Naive thymus-derived CD4-positive, alpha-beta T cell (primary cell): ENCODE measurements around the gene TRPM5. TPM values are rescaled to one million over a fixed set of nuclear protein-coding genes. Genes with fewer than 3 reads are reported as not detected.

Source experiments
- ATAC-seq: fragments of 150-1000 bp; cut with Tn5 transposase; 2 replicates; pipeline ENCODE4 v1.10.0; 2021; ENCODE audit warnings: mild to moderate bottlenecking, moderate library complexity
- CTCF ChIA-PET: fragments of 350-600 bp; sonication (Branson Sonifier 250); formaldehyde crosslinking; loops from one replicate; lab custom pipeline; 2021; ENCODE audit warnings: antibody characterized with exemption; lab: Charles Lee
- POLR2A ChIA-PET: fragments of 350-600 bp; sonication (Branson Sonifier 250); formaldehyde crosslinking; loops from one replicate; lab custom pipeline; 2021; ENCODE audit warnings: antibody characterized with exemption, inconsistent platforms; lab: Charles Lee
- DNase-seq, 9 donors: peaks; one replicate each; pipeline versions ENCODE4 v3.0.0 to v3.0.0-alpha.2; 2020 to 2022; ENCODE audit warnings: mixed read lengths in 1 of 9
- H3K27ac ChIP-seq: one replicate; pipeline ENCODE4 v1.7.0; 2013; ENCODE audit warnings: mild to moderate bottlenecking, low read depth, low read length, moderate library complexity
- H3K27me3 ChIP-seq, 2 donors: one replicate each; pipeline ENCODE4 v1.7.0; 2013; ENCODE audit warnings: low read length in 2 of 2, mild to moderate bottlenecking in 2 of 2, moderate library complexity in 2 of 2; ENCODE audit not compliant: control insufficient read depth in 2 of 2, insufficient read depth in 2 of 2
- H3K36me3 ChIP-seq, 3 experiments: 1 replicate in 2 of 3; 2 replicates in 1 of 3; pipeline ENCODE4 v1.7.0; 2013; ENCODE audit warnings: low read length in 3 of 3, mild to moderate bottlenecking in 3 of 3, moderate library complexity in 1 of 3; ENCODE audit not compliant: insufficient read depth in 3 of 3, control insufficient read depth in 2 of 3
- H3K4me1 ChIP-seq, 2 donors: one replicate each; pipeline ENCODE4 v1.7.0; 2013; ENCODE audit warnings: low read length in 2 of 2, mild to moderate bottlenecking in 2 of 2, moderate library complexity in 1 of 2; ENCODE audit not compliant: control insufficient read depth in 2 of 2, insufficient read depth in 2 of 2
- H3K4me3 ChIP-seq: 2 replicates; pipeline ENCODE4 v1.7.0; 2013; ENCODE audit warnings: mild to moderate bottlenecking, low read length
- H3K9me3 ChIP-seq, 3 experiments: 1 replicate in 2 of 3; 2 replicates in 1 of 3; pipeline ENCODE4 v1.7.0; 2013; ENCODE audit warnings: low read length in 3 of 3; ENCODE audit not compliant: control insufficient read depth in 2 of 3
- H3K27ac Mint-ChIP-seq, 9 donors: one replicate each; pipeline ENCODE4 v1.8.0; 2020 to 2022; ENCODE audit warnings: mixed read lengths in 9 of 9, mild to moderate bottlenecking in 8 of 9, moderate library complexity in 5 of 9, inconsistent platforms in 2 of 9
- H3K27me3 Mint-ChIP-seq, 5 donors: one replicate each; pipeline ENCODE4 v1.8.0; 2021 to 2022; ENCODE audit warnings: mixed read lengths in 5 of 5, mild to moderate bottlenecking in 1 of 5
- H3K36me3 Mint-ChIP-seq, 5 donors: one replicate each; pipeline ENCODE4 v1.8.0; 2020 to 2022; ENCODE audit warnings: mixed read lengths in 5 of 5, mild to moderate bottlenecking in 3 of 5, inconsistent platforms in 1 of 5
- H3K4me1 Mint-ChIP-seq, 7 donors: one replicate each; pipeline ENCODE4 v1.8.0; 2020 to 2022; ENCODE audit warnings: mixed read lengths in 7 of 7, mild to moderate bottlenecking in 3 of 7, inconsistent platforms in 1 of 7
- H3K4me3 Mint-ChIP-seq, 10 donors: one replicate each; pipeline ENCODE4 v1.8.0; 2020 to 2022; ENCODE audit warnings: mild to moderate bottlenecking in 10 of 10, mixed read lengths in 10 of 10, moderate library complexity in 6 of 10, inconsistent platforms in 2 of 10
- H3K9me3 Mint-ChIP-seq, 11 donors: one replicate each; pipeline ENCODE4 v1.8.0; 2020 to 2022; ENCODE audit warnings: mixed read lengths in 11 of 11, mild to moderate bottlenecking in 4 of 11, inconsistent platforms in 1 of 11, moderate library complexity in 1 of 11
- intact Hi-C, 2 donors: fragments of 100-400 bp; cut with micrococcal nuclease; formaldehyde crosslinking; loops; one replicate each; pipeline ENCODE4 v1.15.1; 2023
- polyA plus RNA-seq, 2 donors: library from polyadenylated mRNA; unstranded; fragments of 300-500 nt; fragmentation: Illumina TruSeq; gene quantifications; one replicate each; pipeline ENCODE4 v1.2.3, GENCODE V29; 2021
- total RNA-seq, 6 experiments: library from RNA in 5 of 6; stranded (reverse) in 5 of 6; gene quantifications; 1 replicate in 5 of 6; 2 replicates in 1 of 6; pipeline ENCODE4 v1.2.3 and lab custom pipeline; 2021 to 2026

TRPM5 gene
- total and polyA plus RNA-seq, 7 experiments from 2014 or later, result 0.05 to 1.1 (median 0.63) TPM; not detected in 1

DNA sequence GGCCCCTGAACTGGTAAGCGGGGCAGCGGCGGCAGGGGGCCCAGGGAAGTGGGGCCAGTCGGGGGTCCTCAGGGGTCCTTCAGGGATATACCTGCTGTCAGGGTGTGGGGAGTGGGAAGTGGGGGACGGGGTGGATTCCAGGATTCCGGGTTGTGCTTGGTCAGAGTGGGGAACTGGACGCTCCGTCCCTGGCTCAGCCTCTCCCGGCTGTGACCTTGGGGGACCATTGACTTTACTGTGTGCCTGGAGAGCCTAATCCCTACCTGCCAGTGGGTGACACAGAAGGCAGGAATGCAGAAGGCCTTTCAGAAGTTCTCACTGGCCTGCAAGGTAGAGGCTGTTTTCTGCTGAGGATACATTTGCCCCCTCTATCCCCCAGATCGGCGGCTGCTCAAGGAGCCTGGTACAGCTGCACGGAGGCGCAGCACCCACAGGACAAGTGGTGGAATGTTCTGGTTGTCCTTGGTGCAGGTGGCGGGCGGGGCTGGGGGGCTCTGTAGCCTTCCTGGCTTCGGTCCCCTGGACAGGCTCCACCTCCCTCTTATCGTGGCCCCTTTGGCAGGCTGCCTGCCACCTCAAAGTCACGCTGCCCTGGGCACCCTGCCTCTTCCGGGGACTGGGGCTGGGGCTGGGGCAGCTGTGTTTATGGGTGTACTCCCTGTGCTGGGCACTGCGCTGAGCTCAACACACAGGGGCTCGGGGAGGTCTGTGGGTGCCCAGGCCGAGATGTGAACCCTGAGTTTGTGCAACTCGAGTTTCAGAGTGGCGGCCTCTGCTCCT lies 18.9 kb upstream of the TRPM5 start:
- Mint-ChIP-seq H3K9me3 (no peaks in the 10 kb centered on the region), H3K4me1 (peaks cover 22 to 93% (median 60%) of the 10 kb centered on the region in 7 donors), H3K27ac (peak overlapping the region in 6 of 9 donors; percentile 25 to 67 (median 55)), H3K36me3 (no peaks in the 10 kb centered on the region), H3K4me3 (peak overlapping the region in 5 of 10 donors; percentile 14 to 51 (median 46)), H3K27me3 (no peaks in the 10 kb centered on the region)
- CTCF ChIA-PET, result interaction anchor here (1.0 kb wide), 1 partner anchor 64 kb away, joined by 3 read pairs; no protein-coding TSS in a partner anchor
- Histone ChIP-seq H3K27me3 (no peaks in the 10 kb centered on the region), H3K27ac (no peak overlapping the region), H3K4me3 (no peak overlapping the region), H3K9me3 (no peaks in the 10 kb centered on the region), H3K4me1 (peaks cover 17 to 56% of the 10 kb centered on the region in 2 donors), H3K36me3 (no peaks in the 10 kb centered on the region)
- DNase-seq (no peak), ATAC-seq (no peak)
- POLR2A ChIA-PET, result no interaction called here
- intact Hi-C loops, result no loop called here

DNA sequence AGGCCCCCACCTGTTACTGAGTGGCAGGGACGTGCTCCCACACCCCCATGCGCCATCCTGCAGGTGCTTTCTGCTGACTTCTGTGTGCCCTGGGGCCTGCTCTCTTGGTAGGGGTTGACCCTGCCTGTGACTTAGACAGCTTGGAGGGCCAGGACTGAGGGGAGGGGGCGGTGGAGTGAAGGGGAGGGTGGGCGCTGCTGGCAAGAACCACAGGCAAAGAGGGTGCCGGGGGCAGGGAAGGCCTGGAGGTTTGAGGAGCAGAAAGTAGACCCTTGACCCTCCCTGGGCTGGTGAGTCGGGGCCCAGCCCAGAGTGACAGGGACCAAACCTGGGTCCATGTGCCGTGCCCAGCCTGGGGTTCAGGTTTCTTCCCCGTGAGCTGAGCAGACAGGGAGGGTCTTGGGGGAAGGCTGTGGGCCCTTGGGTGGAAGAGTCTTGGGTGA lies 18.2 kb upstream of the TRPM5 start:
- intact Hi-C loops, result no loop called here
- H3K36me3 Mint-ChIP-seq, result no peaks in the 10 kb centered on the region
- H3K4me1 ChIP-seq, result peaks cover 12 to 50% of the 10 kb centered on the region in 2 donors
- peak overlapping the region in 6 of 9 donors; percentile 25 to 76 (median 51) for H3K27ac Mint-ChIP-seq
- H3K27me3 Mint-ChIP-seq, result no peaks in the 10 kb centered on the region
- no peak overlapping the region for H3K4me3 ChIP-seq
- no peaks in the 10 kb centered on the region for H3K27me3 ChIP-seq
- CTCF ChIA-PET, result no interaction called here
- H3K9me3 Mint-ChIP-seq, result no peaks in the 10 kb centered on the region
- no peaks in the 10 kb centered on the region for H3K36me3 ChIP-seq
- ATAC-seq (no peak), DNase-seq (no peak)
- H3K4me3 Mint-ChIP-seq, result peak overlapping the region in 2 of 10 donors; percentile 50 to 51
- no peaks in the 10 kb centered on the region for H3K9me3 ChIP-seq
- POLR2A ChIA-PET, result no interaction called here
- peaks cover 15 to 90% (median 65%) of the 10 kb centered on the region in 7 donors for H3K4me1 Mint-ChIP-seq
- no peak overlapping the region for H3K27ac ChIP-seq

DNA sequence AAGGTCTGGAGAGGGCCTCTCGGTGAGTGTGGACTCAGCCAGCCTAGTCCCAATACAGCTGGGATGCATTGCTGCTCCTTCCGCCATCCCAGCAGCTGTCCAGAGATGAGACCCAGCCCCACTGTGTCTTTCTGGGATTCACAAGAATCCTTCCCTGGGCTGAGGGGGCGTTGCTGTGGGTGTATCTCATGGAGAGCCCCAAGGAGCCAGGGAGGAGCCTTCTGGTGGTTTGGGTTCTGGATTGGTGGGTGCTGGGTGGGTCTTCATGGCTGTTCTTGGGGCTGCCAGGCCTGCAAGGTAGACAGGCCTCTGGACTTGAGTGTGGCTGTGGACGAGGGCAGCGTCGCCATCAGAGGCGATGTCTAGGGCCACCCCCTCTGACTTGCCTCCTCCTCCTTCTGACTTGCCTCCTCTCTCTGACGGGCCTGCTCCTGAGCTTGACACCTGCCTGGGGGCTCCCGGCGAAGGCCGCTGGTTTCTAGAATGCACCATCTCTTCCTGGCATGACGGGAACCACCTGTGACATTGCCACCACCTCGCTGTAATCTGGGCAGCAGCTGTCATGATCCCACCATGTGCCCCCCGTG lies 17.7 kb upstream of the TRPM5 start:
- H3K27ac ChIP-seq, result no peak overlapping the region
- DNase-seq (no peak), ATAC-seq (no peak)
- ChIA-PET CTCF (no interaction called here), POLR2A (no interaction called here)
- no peaks in the 10 kb centered on the region for H3K9me3 Mint-ChIP-seq
- H3K4me1 ChIP-seq, result peaks cover 7 to 45% of the 10 kb centered on the region in 2 donors
- no peaks in the 10 kb centered on the region for H3K36me3 ChIP-seq
- H3K4me3 ChIP-seq, result no peak overlapping the region
- H3K27me3 ChIP-seq, result no peaks in the 10 kb centered on the region
- no peaks in the 10 kb centered on the region for H3K36me3 Mint-ChIP-seq
- intact Hi-C loops, result no loop called here
- peaks cover 10 to 90% (median 65%) of the 10 kb centered on the region in 7 donors for H3K4me1 Mint-ChIP-seq
- H3K27ac Mint-ChIP-seq, result peak overlapping the region in 6 of 9 donors; percentile 17 to 76 (median 46)
- H3K9me3 ChIP-seq, result no peaks in the 10 kb centered on the region
- H3K27me3 Mint-ChIP-seq, result no peaks in the 10 kb centered on the region
- peak overlapping the region in 1 of 10 donors; percentile 50 for H3K4me3 Mint-ChIP-seq

DNA sequence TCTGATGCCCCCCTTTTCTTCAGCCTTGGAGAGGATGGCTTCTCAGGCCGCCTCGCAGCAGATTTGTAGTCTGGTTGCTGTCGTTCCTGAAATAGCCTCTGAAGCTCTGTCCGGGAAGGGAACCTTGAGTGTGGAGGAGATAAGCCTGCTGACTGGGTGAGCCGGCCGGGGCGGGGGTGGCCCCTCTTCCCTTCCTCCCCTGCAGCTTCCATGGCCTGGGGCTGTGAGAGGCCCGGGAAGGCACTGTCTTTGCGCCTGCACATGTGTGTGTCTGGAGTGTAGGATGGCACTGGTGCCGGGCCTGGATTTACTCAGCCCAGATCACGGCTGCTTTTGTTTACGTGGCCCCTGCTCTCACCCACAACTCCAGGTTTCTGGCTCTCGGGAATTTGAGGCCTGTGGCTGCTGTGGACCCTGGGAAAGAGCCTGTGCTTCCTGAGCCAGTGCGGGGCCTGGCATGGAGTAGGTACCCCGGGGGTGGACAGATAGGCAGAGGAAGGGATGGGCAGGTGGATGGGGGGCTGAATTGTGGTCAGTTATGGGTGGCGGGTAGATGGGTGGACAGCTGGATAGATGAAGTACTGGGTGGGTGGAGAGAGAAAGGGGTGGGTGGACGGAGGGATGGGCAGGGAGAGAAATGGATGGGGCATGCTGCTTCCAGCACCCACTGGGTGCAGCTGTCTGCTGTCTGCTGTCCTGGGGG lies 17.1 kb upstream of the TRPM5 start:
- Mint-ChIP-seq H3K27me3 (no peaks in the 10 kb centered on the region), H3K36me3 (no peaks in the 10 kb centered on the region), H3K9me3 (no peaks in the 10 kb centered on the region), H3K4me1 (peaks cover 4 to 86% (median 65%) of the 10 kb centered on the region in 7 donors), H3K27ac (peak overlapping the region in 6 of 9 donors; percentile 25 to 66 (median 40)), H3K4me3 (peak overlapping the region in 1 of 10 donors; percentile 16)
- Histone ChIP-seq H3K9me3 (no peaks in the 10 kb centered on the region), H3K4me1 (peaks cover under 1 to 39% of the 10 kb centered on the region in 2 donors), H3K4me3 (no peak overlapping the region), H3K36me3 (no peaks in the 10 kb centered on the region), H3K27ac (no peak overlapping the region), H3K27me3 (no peaks in the 10 kb centered on the region)
- intact Hi-C loops, result no loop called here
- ChIA-PET POLR2A (no interaction called here), CTCF (no interaction called here)
- DNase-seq, result no peak
- ATAC-seq, result no peak

DNA sequence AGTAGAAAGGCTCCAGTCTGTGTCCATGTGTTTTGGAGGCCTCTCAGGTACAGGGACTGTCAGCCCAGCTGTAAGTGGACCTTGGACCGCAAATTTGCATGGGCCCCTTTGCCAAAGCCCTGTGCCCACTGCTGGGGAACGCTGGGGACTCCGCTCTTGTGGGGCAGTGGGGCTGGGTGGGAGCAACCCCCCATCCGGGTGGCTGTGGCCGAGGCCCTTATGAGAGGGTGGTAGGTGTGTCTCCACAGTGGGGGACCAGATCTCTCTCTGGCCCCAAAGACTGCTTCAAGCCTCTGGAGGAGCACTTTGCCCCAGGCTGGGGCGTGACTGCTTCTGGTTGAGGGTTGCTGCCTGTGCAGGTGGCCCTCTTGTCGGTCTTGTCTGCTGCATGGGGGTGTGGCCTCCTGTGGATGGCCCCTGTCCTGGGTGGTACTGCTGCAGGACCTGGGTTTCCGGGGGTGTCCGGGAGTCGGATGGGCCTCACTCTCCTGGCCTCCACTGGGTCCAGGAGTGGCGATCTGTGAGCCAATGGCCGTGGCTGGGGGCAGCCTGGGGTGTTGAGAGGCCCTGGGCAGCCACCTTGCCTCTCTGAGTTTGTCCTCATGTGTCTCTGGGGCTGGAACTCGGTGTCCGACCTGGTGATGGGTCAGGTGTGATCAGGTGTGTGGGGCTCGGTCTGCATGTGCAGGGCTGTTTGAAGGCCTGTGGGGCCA lies 16.4 kb upstream of the TRPM5 start:
- intact Hi-C loops, result no loop called here
- H3K9me3 Mint-ChIP-seq, result no peaks in the 10 kb centered on the region
- no peak overlapping the region for H3K4me3 ChIP-seq
- DNase-seq (no peak), ATAC-seq (no peak)
- no peaks in the 10 kb centered on the region for H3K36me3 ChIP-seq
- POLR2A ChIA-PET, result interaction anchor here (1.6 kb wide), 1 partner anchor 7 kb away, joined by 7 read pairs; no protein-coding TSS in a partner anchor
- H3K27ac Mint-ChIP-seq, result peak overlapping the region in 5 of 9 donors; percentile 22 to 66 (median 41)
- no peak overlapping the region for H3K27ac ChIP-seq
- H3K4me1 Mint-ChIP-seq, result peaks cover 3 to 81% (median 58%) of the 10 kb centered on the region in 7 donors
- H3K4me3 Mint-ChIP-seq, result peak overlapping the region in 1 of 10 donors; percentile 16
- H3K27me3 Mint-ChIP-seq, result no peaks in the 10 kb centered on the region
- CTCF ChIA-PET, result no interaction called here
- H3K9me3 ChIP-seq, result no peaks in the 10 kb centered on the region
- no peaks in the 10 kb centered on the region for H3K27me3 ChIP-seq
- peaks cover 0 to 32% of the 10 kb centered on the region in 2 donors for H3K4me1 ChIP-seq
- H3K36me3 Mint-ChIP-seq, result peaks cover 0 to under 1% (median 0%) of the 10 kb centered on the region in 5 donors
